CD4-positive, alpha-beta T cell treated with Interleukin-17A for 1 hour (primary cell): ENCODE data around the gene CXCR5.

ENCODE experiments used
- DNase-seq: peaks from one replicate; pipeline ENCODE4 v3.0.0-alpha.2; 2020

CXCR5 gene

DNA sequence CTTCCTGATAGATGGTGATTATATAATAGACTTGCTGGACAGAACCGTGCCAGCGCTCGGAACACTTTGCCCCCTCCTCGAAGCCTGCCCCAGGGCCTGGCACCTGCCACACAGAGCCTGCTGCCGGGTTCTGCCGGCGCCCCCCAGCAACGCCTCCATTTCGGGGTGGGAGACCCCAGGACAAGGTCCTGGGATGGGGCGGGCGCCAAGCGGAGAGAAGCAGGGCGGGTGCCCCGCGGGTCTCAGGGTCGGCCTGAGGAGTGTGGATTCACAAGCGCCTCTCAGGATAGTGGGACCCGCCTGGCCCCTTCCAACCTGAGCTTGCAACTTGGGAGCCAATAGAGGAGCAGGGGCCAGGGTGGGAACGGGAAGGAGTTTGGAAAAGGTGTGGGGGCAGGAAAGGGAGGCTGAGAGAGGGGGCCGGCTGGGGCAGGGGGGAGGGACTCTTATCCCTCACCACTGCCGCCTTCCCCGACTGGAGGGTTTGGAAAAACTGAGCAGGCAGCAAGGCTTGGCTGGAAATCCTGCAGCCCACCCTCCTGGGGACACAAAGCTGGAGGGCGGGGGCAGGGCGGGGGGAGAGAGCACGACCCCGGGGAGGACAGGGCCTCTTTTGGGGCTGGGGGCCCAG lies 45.3 kb downstream of the CXCR5 start:
- DNase-seq, result no peak

DNA sequence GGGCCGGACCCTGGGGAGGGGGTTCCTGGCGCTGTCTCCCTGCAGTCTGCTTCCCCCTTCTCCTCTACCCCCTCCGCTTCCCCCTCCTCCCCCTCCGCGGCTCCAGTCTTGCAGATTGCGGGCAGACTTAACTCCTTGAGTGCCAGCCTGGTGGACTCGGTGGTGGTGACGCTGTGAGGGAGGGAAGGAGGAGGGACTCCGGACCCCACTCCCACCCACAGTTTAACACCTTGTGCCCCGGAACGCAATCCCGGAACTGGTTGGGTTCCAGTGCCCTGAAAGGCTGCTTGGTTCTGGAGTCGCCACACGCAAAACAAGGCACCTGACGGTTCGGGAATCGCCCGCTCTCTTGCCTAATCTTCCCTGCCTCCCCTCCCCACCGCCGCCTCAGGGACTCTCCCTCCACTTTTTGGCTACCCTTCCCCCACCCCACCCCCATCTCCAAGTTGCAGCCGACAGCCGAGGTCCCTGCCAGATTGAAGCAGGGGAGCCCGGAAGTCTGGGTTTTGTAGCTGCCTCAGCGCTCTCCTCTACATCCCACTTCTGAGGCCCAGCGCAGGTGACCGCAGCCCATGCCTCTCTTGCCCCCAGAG lies 45.9 kb downstream of the CXCR5 start:
- DNase-seq, result peak; percentile 89

DNA sequence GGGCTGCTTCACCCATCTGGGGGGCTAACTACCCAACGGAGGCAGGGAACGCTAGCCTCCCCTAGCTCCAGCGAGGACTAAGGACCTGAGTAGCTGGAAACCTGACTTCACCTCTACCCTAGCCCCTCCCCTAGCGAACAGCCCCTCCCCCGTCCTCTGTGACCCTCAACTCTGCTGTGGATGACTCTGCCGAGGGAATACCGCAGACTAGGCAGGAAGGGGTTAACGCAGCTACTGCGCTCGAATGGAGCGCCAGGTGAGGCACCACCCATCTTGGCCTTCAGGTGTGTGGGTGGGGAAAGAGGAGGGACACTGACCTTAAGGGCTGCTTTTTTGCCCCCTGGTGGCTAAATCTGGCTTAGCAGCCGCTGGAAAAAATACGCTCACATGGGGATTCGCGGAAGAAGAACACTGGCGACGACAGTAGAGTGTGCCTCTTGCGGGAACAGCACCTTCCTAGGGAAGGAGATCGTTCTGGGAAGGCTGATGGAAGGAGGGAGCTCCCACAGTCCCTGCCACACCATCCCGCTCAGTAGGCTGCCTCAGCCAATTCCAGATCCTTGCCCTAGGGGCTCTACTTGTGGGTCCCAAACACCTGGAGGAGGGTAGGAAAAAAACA lies 46.5 kb downstream of the CXCR5 start:
- peak; percentile 91 for DNase-seq

DNA sequence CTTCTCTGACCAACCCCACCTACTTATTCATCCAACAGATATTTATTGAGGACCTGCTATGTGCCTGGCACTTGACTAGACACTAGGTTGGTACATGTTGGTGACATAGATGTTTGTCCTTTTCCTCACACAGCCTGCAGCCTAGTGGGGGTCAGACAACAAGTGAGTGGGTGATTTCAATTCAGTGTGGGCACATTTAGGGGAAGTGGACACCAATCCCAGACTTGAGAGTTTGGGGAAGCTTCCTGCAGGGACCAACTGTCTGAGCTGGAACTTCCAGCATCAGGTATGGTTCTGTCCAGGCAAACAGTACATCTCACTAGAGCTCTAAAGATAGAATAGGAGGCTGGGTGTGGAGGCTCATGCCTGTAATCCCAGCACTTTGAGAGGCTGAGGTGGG lies 47.9 kb downstream of the CXCR5 start:
- DNase-seq, result no peak

DNA sequence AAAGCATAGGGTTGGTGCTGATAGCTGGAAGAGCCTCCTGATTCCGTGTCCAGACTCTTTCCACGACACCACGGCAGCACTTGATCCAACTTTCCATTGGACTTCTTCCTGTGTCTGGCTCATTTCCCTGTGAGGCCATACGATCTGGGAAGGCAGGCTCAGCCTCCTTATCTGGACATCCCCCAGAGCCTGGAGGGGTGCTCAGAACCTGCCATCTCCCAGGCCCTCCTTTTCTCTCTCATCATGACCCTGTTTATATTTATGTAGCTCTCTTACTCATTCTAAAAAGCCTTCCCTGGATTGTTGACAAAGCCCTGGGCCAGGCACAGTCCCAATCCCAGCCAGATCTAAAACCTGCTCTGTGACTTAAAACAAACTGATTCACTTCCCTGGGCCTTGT lies 49.8 kb downstream of the CXCR5 start:
- DNase-seq, result no peak

DNA sequence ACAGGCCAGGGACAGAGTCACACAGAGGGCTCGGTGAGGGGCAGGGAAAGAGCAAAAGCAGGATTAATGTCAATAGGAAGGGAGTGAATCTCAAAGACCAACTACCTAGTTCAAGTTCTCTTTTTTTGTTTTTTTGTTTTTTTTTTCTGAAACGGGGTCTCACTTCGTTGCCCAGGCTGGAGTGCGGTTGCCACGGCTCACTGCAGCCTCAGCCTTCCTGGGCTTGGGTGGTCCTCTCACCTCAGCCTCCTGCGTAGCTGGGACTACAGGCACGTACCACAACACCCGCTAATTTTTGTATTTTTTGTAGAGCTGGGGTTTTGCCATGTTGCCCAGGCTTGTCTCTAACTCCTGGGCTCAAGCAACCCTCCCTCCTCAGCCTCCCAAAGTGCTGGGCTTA lies 51.7 kb downstream of the CXCR5 start:
- DNase-seq, result no peak

DNA sequence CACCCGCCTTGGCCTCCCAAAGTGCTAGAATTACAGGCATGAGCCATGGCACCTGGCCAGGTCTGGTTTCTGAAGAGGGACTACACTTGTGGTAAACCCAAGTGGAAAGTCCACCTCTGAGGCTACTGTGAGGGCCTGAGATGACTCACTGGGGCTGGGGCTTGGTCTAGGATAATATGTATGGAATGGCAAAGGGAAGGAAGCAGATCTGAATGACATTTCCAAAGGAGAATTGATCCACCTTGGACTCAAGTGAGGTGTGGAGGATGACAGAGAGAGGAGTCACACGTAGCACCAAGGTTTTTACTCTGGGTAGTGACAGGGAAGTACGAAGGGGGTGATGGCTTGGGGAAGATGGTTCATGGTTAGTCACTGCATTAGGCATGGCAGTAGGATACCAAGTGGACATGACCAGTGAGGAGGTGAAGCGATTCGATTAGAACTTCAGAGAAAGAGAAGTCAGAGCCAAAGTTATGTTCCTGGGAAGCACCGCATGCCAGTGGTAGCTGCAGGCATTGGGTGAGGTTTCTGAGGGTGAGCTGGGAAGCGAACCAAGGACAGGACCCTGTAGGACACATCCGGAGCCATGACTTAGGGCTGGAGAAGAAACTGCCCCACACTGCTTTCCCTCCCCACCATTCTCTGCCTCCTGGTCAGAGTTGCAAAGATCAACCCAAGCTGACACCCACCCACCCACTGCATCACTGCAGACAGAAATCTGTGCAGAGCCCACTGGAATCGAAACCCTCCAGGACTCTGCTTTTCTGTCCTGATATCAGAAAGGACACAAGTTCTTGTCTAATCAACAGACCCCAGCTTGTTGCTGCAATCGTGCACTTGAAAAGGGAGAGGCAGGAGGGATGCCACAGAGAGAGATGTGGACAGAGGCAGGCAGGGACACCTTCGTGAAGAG lies 55.1 kb downstream of the CXCR5 start:
- no peak for DNase-seq

DNA sequence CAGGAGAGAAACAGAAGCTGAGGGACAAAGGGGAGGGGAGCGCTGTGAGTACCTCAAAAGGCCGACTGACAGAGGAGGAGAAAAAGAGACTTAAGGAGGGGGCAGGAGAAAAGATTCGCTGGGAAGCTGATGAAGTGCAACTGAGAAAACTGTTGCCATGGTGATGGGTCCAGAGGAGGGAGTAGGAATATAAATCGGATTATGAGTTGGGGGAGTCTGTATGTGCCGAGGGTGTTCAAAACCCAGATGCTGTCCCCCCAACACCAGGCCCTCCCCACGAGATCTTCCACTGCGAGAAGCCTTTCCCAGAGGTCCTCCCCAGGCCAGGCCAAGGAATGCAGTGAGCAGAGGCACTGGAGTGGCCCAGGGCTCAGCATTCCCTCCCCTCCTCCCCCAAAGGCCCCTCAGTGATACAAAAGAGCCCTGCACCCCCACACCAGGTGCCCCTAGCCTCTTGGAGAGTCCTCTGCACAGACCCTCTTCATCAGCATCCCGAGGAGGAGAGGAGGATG lies 55.8 kb downstream of the CXCR5 start:
- DNase-seq, result no peak

DNA sequence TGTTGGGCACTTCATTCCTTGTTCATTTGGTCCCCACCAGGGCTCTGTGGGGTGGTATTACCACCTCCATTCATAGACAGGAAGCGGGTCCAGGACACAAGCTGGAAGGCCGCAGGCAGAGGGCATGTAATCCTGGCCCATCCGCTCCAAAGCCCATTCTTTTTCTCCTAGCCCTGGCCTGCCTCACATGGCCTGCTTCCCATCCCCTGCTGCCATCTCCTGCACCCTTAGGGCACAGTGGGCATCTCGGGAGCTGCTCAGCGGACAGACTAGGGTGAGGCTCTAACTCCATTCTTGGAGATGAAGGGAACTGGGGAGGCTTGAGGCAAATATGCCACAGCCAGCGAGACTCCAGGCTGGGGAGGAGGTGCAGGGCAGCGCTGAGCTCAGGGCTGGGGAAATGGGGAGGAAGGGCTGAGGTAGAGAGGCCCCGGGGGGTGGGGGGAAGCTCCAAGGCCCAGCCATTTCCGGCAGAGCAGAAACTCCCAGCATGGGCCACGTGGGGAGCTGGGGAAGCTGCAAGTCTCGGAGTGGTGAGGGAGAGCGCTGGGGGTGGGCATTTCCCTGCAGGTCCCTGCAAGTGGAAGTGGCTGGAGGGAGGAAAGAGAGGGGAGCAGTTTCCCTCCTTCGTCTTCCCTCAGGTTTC lies 56.4 kb downstream of the CXCR5 start:
- DNase-seq, result peak; percentile 48

DNA sequence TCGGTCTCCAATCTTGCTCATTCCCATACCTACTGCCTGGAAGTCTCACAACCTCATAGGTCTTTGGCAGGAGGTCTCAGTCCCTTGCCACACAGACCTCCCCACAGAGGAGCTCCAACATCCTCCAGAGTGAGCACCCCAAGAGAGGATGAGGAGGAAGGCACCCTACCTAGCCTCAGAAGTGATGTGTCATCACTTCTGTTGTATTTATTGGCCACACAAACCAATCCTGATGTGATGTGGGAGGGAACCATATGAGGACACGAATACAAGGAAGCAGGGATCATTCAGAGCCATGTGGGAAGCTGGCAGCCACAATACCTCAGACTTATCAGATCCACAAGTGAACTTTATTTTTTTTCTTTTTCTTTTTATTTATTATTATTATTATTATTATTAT lies 63.4 kb downstream of the CXCR5 start:
- DNase-seq, result no peak
